ENCODE results near the gene SLC29A3. TPM values are rescaled to one million over a fixed set of nuclear protein-coding genes. Genes with fewer than 3 reads are reported as not detected.

SLC29A3 gene
- total RNA-seq, 1 experiment from 2014 or later = 4.4 TPM

- Histone ChIP-seq H3K27me3 (ENCODE audit: low read length) (no peaks in the 10 kb centered on the region), H3K79me2 (ENCODE audit: low read length) (no peaks in the 10 kb centered on the region), H2AFZ (ENCODE audit: low read length) (no peak overlapping the region), H3K9me2 (replicated peaks; ENCODE audit: low read length) (no peaks in the 10 kb centered on the region), H3K27ac (ENCODE audit: low read length) (no peak overlapping the region), H3K4me1 (ENCODE audit: insufficient read depth, low read length) (peaks cover 7% of the 10 kb centered on the region), H3K9me3 (ENCODE audit: low read length) (no peaks in the 10 kb centered on the region), H3K4me2 (ENCODE audit: low read length) (no peak overlapping the region), H3K9ac (ENCODE audit: low read length) (no peak overlapping the region), H4K20me1 (ENCODE audit: low read length) (no peaks in the 10 kb centered on the region), H3K4me3 (ENCODE audit: low read length) (no peak overlapping the region), H3K36me3 (ENCODE audit: low read depth, low read length) (no peaks in the 10 kb centered on the region), H3F3A (ENCODE audit: low read length, unreplicated experiment) (no peaks in the 10 kb centered on the region)
- ATAC-seq (no peak), DNase-seq (peak; percentile 22)
- ChIA-PET CTCF (no interaction called here), POLR2A (ENCODE audit: unreplicated experiment) (no interaction called here)
- intact Hi-C loops (cut with micrococcal nuclease) = no loop called here
- TF ChIP-seq EZH2 (IDR thresholded peaks at IDR 0.05; ENCODE audit: low read length, unreplicated experiment) = no peak
- 0 out of 2 replicates have a peak, but pooled peaks have one; percentile 20 for TF ChIP-seq CTCF (conservative IDR thresholded peaks at IDR 0.05; ENCODE audit: low read depth, low read length)
- BruUV-seq (replicated peaks) = no TSS peak
Observed at GRCh38 chr10:71368643-71369042, 49.6 kb downstream of the SLC29A3 start.

- no peaks in the 10 kb centered on the region for H3K36me3 ChIP-seq (ENCODE audit: low read depth, low read length)
- CTCF ChIA-PET = no interaction called here
- no peak overlapping the region for H3K4me3 ChIP-seq (ENCODE audit: low read length)
- no peaks in the 10 kb centered on the region for H4K20me1 ChIP-seq (ENCODE audit: low read length)
- no TSS peak for BruUV-seq (replicated peaks)
- no peaks in the 10 kb centered on the region for H3K27me3 ChIP-seq (ENCODE audit: low read length)
- peaks cover under 1% of the 10 kb centered on the region; the same call in 1 of the 2 replicates for H3K4me1 ChIP-seq (ENCODE audit: insufficient read depth, low read length)
- ATAC-seq (no peak), DNase-seq (no peak)
- no peak overlapping the region for H2AFZ ChIP-seq (ENCODE audit: low read length)
- TF ChIP-seq EZH2 (IDR thresholded peaks at IDR 0.05; ENCODE audit: low read length, unreplicated experiment) (no peak), EZH2phosphoT487 (IDR thresholded peaks at IDR 0.05; ENCODE audit: borderline replicate concordance, low read length) (no peak), CTCF (conservative IDR thresholded peaks at IDR 0.05; ENCODE audit: low read depth, low read length) (no peak)
- POLR2A ChIA-PET (ENCODE audit: unreplicated experiment) = no interaction called here
- no peak overlapping the region for H3K9ac ChIP-seq (ENCODE audit: low read length)
- intact Hi-C loops (cut with micrococcal nuclease) = no loop called here
- H3F3A ChIP-seq (ENCODE audit: low read length, unreplicated experiment) = no peaks in the 10 kb centered on the region
- H3K27ac ChIP-seq (ENCODE audit: low read length) = no peak overlapping the region
- no peaks in the 10 kb centered on the region for H3K79me2 ChIP-seq (ENCODE audit: low read length)
- no peak overlapping the region for H3K4me2 ChIP-seq (ENCODE audit: low read length)
- no peaks in the 10 kb centered on the region for H3K9me3 ChIP-seq (ENCODE audit: low read length)
- no peaks in the 10 kb centered on the region for H3K9me2 ChIP-seq (replicated peaks; ENCODE audit: low read length)
Observed at GRCh38 chr10:71369602-71370001, 50.5 kb downstream of the SLC29A3 start.

GRCh38 chr10:71370031-71370430 lies 51.0 kb downstream of the SLC29A3 start:
- CTCF ChIA-PET = no interaction called here

More at GRCh38 chr10:71370031-71370430, 51.0 kb downstream of the SLC29A3 start:
- Histone ChIP-seq H3K4me2 (ENCODE audit: low read length) (no peak overlapping the region), H3K27me3 (ENCODE audit: low read length) (no peaks in the 10 kb centered on the region), H3K9me3 (ENCODE audit: low read length) (no peaks in the 10 kb centered on the region), H3K27ac (ENCODE audit: low read length) (no peak overlapping the region), H2AFZ (ENCODE audit: low read length) (no peak overlapping the region), H3K4me1 (ENCODE audit: insufficient read depth, low read length) (no peaks in the 10 kb centered on the region), H3K9me2 (replicated peaks; ENCODE audit: low read length) (no peaks in the 10 kb centered on the region), H3F3A (ENCODE audit: low read length, unreplicated experiment) (no peaks in the 10 kb centered on the region), H4K20me1 (ENCODE audit: low read length) (no peaks in the 10 kb centered on the region), H3K9ac (ENCODE audit: low read length) (no peak overlapping the region), H3K4me3 (ENCODE audit: low read length) (no peak overlapping the region), H3K79me2 (ENCODE audit: low read length) (no peaks in the 10 kb centered on the region), H3K36me3 (ENCODE audit: low read depth, low read length) (no peaks in the 10 kb centered on the region)
- DNase-seq (no peak), ATAC-seq (no peak)
- BruUV-seq (replicated peaks) = no TSS peak
- intact Hi-C loops (cut with micrococcal nuclease) = no loop called here
- TF ChIP-seq EZH2 (IDR thresholded peaks at IDR 0.05; ENCODE audit: low read length, unreplicated experiment) (no peak), CTCF (conservative IDR thresholded peaks at IDR 0.05; ENCODE audit: low read depth, low read length) (no peak), EZH2phosphoT487 (IDR thresholded peaks at IDR 0.05; ENCODE audit: borderline replicate concordance, low read length) (no peak)
- POLR2A ChIA-PET (ENCODE audit: unreplicated experiment) = no interaction called here
